ENCODE data around the gene PRKCE. TPM values are rescaled to one million over a fixed set of nuclear protein-coding genes. Genes with fewer than 3 reads are reported as not detected.

The PRKCE gene
- total RNA-seq, 1 experiment from 2014 or later: 4.4 TPM

GRCh38 chr2:45676088-45676487, 24.6 kb downstream of the PRKCE start:
- ChIA-PET POLR2A (no interaction called here), CTCF (no interaction called here)
- H3K9me3 ChIP-seq: no peaks in the 10 kb centered on the region
- no peaks in the 10 kb centered on the region for H3K27me3 ChIP-seq (replicated peaks; ENCODE audit: control insufficient read depth, insufficient read depth, low read length)
- TF ChIP-seq CTCF (IDR thresholded peaks at IDR 0.05; ENCODE audit: insufficient read depth in 1 of 2, low read depth in 1 of 2, low read length in 1 of 2, severe bottlenecking in 1 of 2, unreplicated experiment in 1 of 2): no peak
- H3K4me3 Mint-ChIP-seq (ENCODE audit: unreplicated experiment): no peak overlapping the region
- H3K27ac Mint-ChIP-seq (ENCODE audit: unreplicated experiment): no peak overlapping the region
- no peaks in the 10 kb centered on the region for H3K9me3 Mint-ChIP-seq (ENCODE audit: unreplicated experiment)
- H3K4me1 ChIP-seq: peaks cover 33% of the 10 kb centered on the region
- BruUV-seq (replicated peaks): no TSS peak
- DNase-seq: no peak
- H3K36me3 ChIP-seq (ENCODE audit: control insufficient read depth, insufficient read depth, low read length): no peaks in the 10 kb centered on the region
- H3K4me3 ChIP-seq (ENCODE audit: low read depth, low read length): no peak overlapping the region
- intact Hi-C loops (cut with micrococcal nuclease; ENCODE audit: unreplicated experiment): no loop called here
- no peaks in the 10 kb centered on the region for H3K4me1 Mint-ChIP-seq (ENCODE audit: low read depth, unreplicated experiment)
- no peaks in the 10 kb centered on the region for H3K27me3 Mint-ChIP-seq (ENCODE audit: insufficient read depth, unreplicated experiment)
- H3K36me3 Mint-ChIP-seq (ENCODE audit: insufficient read depth, unreplicated experiment): no peaks in the 10 kb centered on the region

- POLR2A ChIA-PET: no interaction called here
These were observed 27.4 kb downstream of the PRKCE start for GRCh38 chr2:45678791-45679348.

GRCh38 chr2:45680351-45680967, 29.0 kb downstream of the PRKCE start:
- H3K27ac Mint-ChIP-seq (ENCODE audit: unreplicated experiment): no peak overlapping the region
- BruUV-seq (replicated peaks): no TSS peak
- intact Hi-C loops (cut with micrococcal nuclease; ENCODE audit: unreplicated experiment): no loop called here
- ChIA-PET CTCF (no interaction called here), POLR2A (no interaction called here)
- Histone ChIP-seq H3K4me1 (peaks cover 12% of the 10 kb centered on the region), H3K27me3 (replicated peaks; ENCODE audit: control insufficient read depth, insufficient read depth, low read length) (no peaks in the 10 kb centered on the region), H3K36me3 (ENCODE audit: control insufficient read depth, insufficient read depth, low read length) (no peaks in the 10 kb centered on the region), H3K4me3 (ENCODE audit: low read depth, low read length) (no peak overlapping the region), H3K9me3 (no peaks in the 10 kb centered on the region)
- no peaks in the 10 kb centered on the region for H3K27me3 Mint-ChIP-seq (ENCODE audit: insufficient read depth, unreplicated experiment)
- no peaks in the 10 kb centered on the region for H3K9me3 Mint-ChIP-seq (ENCODE audit: unreplicated experiment)
- H3K4me3 Mint-ChIP-seq (ENCODE audit: unreplicated experiment): no peak overlapping the region
- no peak for DNase-seq
- H3K36me3 Mint-ChIP-seq (ENCODE audit: insufficient read depth, unreplicated experiment): no peaks in the 10 kb centered on the region
- no peak for TF ChIP-seq CTCF (IDR thresholded peaks at IDR 0.05; ENCODE audit: insufficient read depth in 1 of 2, low read depth in 1 of 2, low read length in 1 of 2, severe bottlenecking in 1 of 2, unreplicated experiment in 1 of 2)
- H3K4me1 Mint-ChIP-seq (ENCODE audit: low read depth, unreplicated experiment): no peaks in the 10 kb centered on the region

More at GRCh38 chr2:45678791-45679348, 27.4 kb downstream of the PRKCE start:
- H3K4me1 Mint-ChIP-seq (ENCODE audit: low read depth, unreplicated experiment): no peaks in the 10 kb centered on the region
- TF ChIP-seq CTCF (IDR thresholded peaks at IDR 0.05; ENCODE audit: insufficient read depth in 1 of 2, low read depth in 1 of 2, low read length in 1 of 2, severe bottlenecking in 1 of 2, unreplicated experiment in 1 of 2): no peak
- intact Hi-C loops (cut with micrococcal nuclease; ENCODE audit: unreplicated experiment): no loop called here
- H3K4me3 Mint-ChIP-seq (ENCODE audit: unreplicated experiment): no peak overlapping the region
- no peak overlapping the region for H3K27ac Mint-ChIP-seq (ENCODE audit: unreplicated experiment)
- H3K9me3 Mint-ChIP-seq (ENCODE audit: unreplicated experiment): no peaks in the 10 kb centered on the region
- BruUV-seq (replicated peaks): no TSS peak
- no peak for DNase-seq
- Histone ChIP-seq H3K4me3 (ENCODE audit: low read depth, low read length) (no peak overlapping the region), H3K36me3 (ENCODE audit: control insufficient read depth, insufficient read depth, low read length) (no peaks in the 10 kb centered on the region), H3K4me1 (peaks cover 28% of the 10 kb centered on the region), H3K27me3 (replicated peaks; ENCODE audit: control insufficient read depth, insufficient read depth, low read length) (no peaks in the 10 kb centered on the region), H3K9me3 (no peaks in the 10 kb centered on the region)
- no peaks in the 10 kb centered on the region for H3K27me3 Mint-ChIP-seq (ENCODE audit: insufficient read depth, unreplicated experiment)
- H3K36me3 Mint-ChIP-seq (ENCODE audit: insufficient read depth, unreplicated experiment): no peaks in the 10 kb centered on the region
- CTCF ChIA-PET: no interaction called here

All from Caco-2 (cell line).